Panc1 (cell line): ENCODE measurements around the gene CABCOCO1. TPM values are rescaled to one million over a fixed set of nuclear protein-coding genes. Genes with fewer than 3 reads are reported as not detected.

Source experiments
- ATAC-seq: fragments of 200-7000 bp; cut with Tn5 transposase; 2 replicates; pipeline ENCODE4 v1.9.1; 2020; ENCODE audit warnings: mild to moderate bottlenecking, moderate library complexity
- BruUV-seq: library from RNA; stranded (reverse); fragments of 400-500 nt; replicated peaks from 2 replicates; lab custom pipeline; 2021; lab: Mats Ljungman, UMichigan
- CTCF ChIA-PET: fragments of 300-600 bp; sonication (Branson Sonifier 250); formaldehyde crosslinking; loops from one replicate; lab custom pipeline; 2022; ENCODE audit warnings: antibody characterized with exemption; lab: Charles Lee
- POLR2A ChIA-PET: fragments of 300-600 bp; sonication (Branson Sonifier 250); formaldehyde crosslinking; loops from one replicate; lab custom pipeline; 2022; ENCODE audit warnings: antibody characterized with exemption; lab: Charles Lee
- DNase-seq: peaks from one replicate; pipeline ENCODE4 v3.0.0-alpha.2; 2010; ENCODE audit warnings: low read depth, low spot score
- H3K27ac ChIP-seq: 2 replicates; pipeline ENCODE4 v1.5.1; 2011; ENCODE audit warnings: mild to moderate bottlenecking, low read length, inconsistent platforms
- H3K27me3 ChIP-seq: fragments of 200-500 bp; sonication (Bioruptor generic); 2 replicates; pipeline ENCODE4 v1.6.0; 2014; ENCODE audit warnings: low read length, inconsistent platforms; ENCODE audit not compliant: control insufficient read depth, insufficient read depth
- H3K36me3 ChIP-seq: fragments of 200-500 bp; sonication (Bioruptor generic); 2 replicates; pipeline ENCODE4 v1.5.1; 2014; ENCODE audit warnings: inconsistent platforms, mild to moderate bottlenecking, low read length, moderate library complexity; ENCODE audit not compliant: control insufficient read depth, insufficient read depth
- H3K4me1 ChIP-seq: 2 replicates; pipeline ENCODE4 v1.5.1; 2011; ENCODE audit warnings: inconsistent platforms, mild to moderate bottlenecking, low read length, moderate library complexity; ENCODE audit not compliant: control insufficient read depth, insufficient read depth
- H3K4me3 ChIP-seq, 2 experiments: 2 replicates each; pipeline ENCODE4 v1.5.1; 2011 to 2012; ENCODE audit warnings: low read depth in 2 of 2, low read length in 2 of 2, mild to moderate bottlenecking in 2 of 2, inconsistent platforms in 1 of 2, moderate library complexity in 1 of 2
- H3K9me3 ChIP-seq: fragments of 200-500 bp; sonication (Bioruptor generic); 2 replicates; pipeline ENCODE4 v1.5.1; 2014; ENCODE audit warnings: low read depth, mild to moderate bottlenecking, inconsistent platforms, low read length, moderate library complexity; ENCODE audit not compliant: control insufficient read depth, insufficient read depth
- POLR2AphosphoS5 ChIP-seq: IDR thresholded peaks from 2 replicates; pipeline ENCODE4 v1.6.1; 2012; ENCODE audit warnings: mild to moderate bottlenecking, low read depth, low read length, moderate library complexity
- REST ChIP-seq, 2 experiments: IDR thresholded peaks; 2 replicates each; pipeline ENCODE4 v1.6.1; 2011 to 2012; ENCODE audit warnings: low read depth in 2 of 2, control low read depth in 1 of 2, low read length in 1 of 2, mild to moderate bottlenecking in 1 of 2, moderate library complexity in 1 of 2; ENCODE audit not compliant: insufficient read depth in 1 of 2
- SIN3A ChIP-seq: IDR thresholded peaks from 2 replicates; pipeline ENCODE4 v1.6.1; 2012; ENCODE audit warnings: low read depth, mild to moderate bottlenecking, low read length, moderate library complexity, borderline replicate concordance; ENCODE audit not compliant: insufficient read depth
- TCF7L2 ChIP-seq: IDR thresholded peaks from 2 replicates; pipeline ENCODE4 v1.6.1; 2011; ENCODE audit warnings: mild to moderate bottlenecking, low read depth, low read length, inconsistent platforms
- in situ Hi-C: cut with HindIII; loops from 2 replicates; pipeline ENCODE4 v1.10.0; 2016; ENCODE audit warnings: low sequenced_read_pairs, low pct_unique_long_range_greater_than_20kb
- intact Hi-C: fragments of 100-400 bp; cut with micrococcal nuclease; formaldehyde crosslinking; loops from one replicate; pipeline ENCODE4 v1.10.0; 2022; ENCODE audit not compliant: unreplicated experiment
- total RNA-seq: library from RNA; stranded (reverse); gene quantifications from one replicate; pipeline ENCODE4 v1.2.1, GENCODE V29; 2021; ENCODE audit not compliant: unreplicated experiment
- TF ChIP-seq, protein P1 (sequence below): fragments of 450-650 bp; IDR thresholded peaks from 2 replicates; pipeline ENCODE4 v1.5.1; 2017; ENCODE audit warnings: mild to moderate bottlenecking

The CABCOCO1 gene
- total RNA-seq, 1 experiment from 2014 or later: 4.0 TPM

DNA sequence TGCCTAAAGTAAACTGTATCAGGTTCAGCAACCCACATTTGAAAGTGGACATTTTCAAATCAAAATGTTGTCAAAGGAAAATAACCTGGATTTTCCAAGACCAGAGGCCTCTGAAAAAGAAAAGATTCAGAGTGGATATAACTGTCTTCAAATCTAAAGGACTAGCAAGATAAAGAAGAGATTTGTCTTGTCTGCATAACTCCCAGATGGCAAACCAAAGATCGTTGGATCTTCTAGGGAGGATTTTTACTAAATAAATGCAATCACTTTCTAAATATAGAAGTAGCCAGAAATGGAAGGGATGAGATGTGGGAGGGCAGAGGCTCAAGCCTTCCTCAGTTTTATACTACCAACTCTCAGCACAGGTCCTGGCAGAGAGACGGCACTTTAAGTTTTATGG lies 39.0 kb downstream of the CABCOCO1 start:
- CTCF ChIA-PET: no interaction called here
- Histone ChIP-seq H3K4me1 (0 out of 2 replicates have a peak, but pooled peaks cover 6% of the 10 kb centered on the region), H3K4me3 (no peak overlapping the region), H3K36me3 (no peaks in the 10 kb centered on the region), H3K9me3 (no peaks in the 10 kb centered on the region), H3K27ac (peak overlapping the region; percentile 2; the same call in 1 of the 2 replicates), H3K27me3 (no peaks in the 10 kb centered on the region)
- intact Hi-C loops: no loop called here
- in situ Hi-C loops: no loop called here
- no peak for DNase-seq
- POLR2A ChIA-PET: no interaction called here
- BruUV-seq: no TSS peak
- no peak for TF ChIP-seq REST (IDR thresholded peaks at IDR 0.05; ENCODE audit: insufficient read depth in 1 of 2, low read depth in 2 of 2, low read length in 1 of 2)
- TF ChIP-seq TCF7L2: no peak
- TF ChIP-seq, protein P1, sequence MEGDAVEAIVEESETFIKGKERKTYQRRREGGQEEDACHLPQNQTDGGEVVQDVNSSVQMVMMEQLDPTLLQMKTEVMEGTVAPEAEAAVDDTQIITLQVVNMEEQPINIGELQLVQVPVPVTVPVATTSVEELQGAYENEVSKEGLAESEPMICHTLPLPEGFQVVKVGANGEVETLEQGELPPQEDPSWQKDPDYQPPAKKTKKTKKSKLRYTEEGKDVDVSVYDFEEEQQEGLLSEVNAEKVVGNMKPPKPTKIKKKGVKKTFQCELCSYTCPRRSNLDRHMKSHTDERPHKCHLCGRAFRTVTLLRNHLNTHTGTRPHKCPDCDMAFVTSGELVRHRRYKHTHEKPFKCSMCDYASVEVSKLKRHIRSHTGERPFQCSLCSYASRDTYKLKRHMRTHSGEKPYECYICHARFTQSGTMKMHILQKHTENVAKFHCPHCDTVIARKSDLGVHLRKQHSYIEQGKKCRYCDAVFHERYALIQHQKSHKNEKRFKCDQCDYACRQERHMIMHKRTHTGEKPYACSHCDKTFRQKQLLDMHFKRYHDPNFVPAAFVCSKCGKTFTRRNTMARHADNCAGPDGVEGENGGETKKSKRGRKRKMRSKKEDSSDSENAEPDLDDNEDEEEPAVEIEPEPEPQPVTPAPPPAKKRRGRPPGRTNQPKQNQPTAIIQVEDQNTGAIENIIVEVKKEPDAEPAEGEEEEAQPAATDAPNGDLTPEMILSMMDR: peak; percentile 9; the same call in 1 of the 2 replicates
- TF ChIP-seq SIN3A: no peak
- TF ChIP-seq POLR2AphosphoS5: no peak
- ATAC-seq: no peak

GRCh38 chr10:61702584-61702983 lies 39.9 kb downstream of the CABCOCO1 start:
- intact Hi-C loops: no loop called here
- H3K4me1 ChIP-seq: 0 out of 2 replicates have a peak, but pooled peaks cover 6% of the 10 kb centered on the region
- ChIA-PET POLR2A (no interaction called here), CTCF (no interaction called here)
- ATAC-seq: no peak
- H3K27ac ChIP-seq: no peak overlapping the region
- no peak overlapping the region for H3K4me3 ChIP-seq
- H3K9me3 ChIP-seq: no peaks in the 10 kb centered on the region
- BruUV-seq: no TSS peak
- H3K36me3 ChIP-seq: no peaks in the 10 kb centered on the region
- DNase-seq: no peak
- TF ChIP-seq, protein P1: no peak
- H3K27me3 ChIP-seq: no peaks in the 10 kb centered on the region
- in situ Hi-C loops: no loop called here
